ENCODE results near the gene LARGE1.

The LARGE1 gene

GRCh38 chr22:33787645-33788456 is 132.4 kb downstream of the LARGE1 start:
- Histone ChIP-seq H3K27ac (replicated peaks) (no peak overlapping the region), H3K4me3 (replicated peaks; ENCODE audit: insufficient read depth, low read length) (no peak overlapping the region), H3K27me3 (ENCODE audit: insufficient read depth, poor library complexity, severe bottlenecking) (no peaks in the 10 kb centered on the region)
- no peak for DNase-seq (ENCODE audit: low read depth in 1 of 2, low spot score in 1 of 2)
- TF ChIP-seq SPI1 (IDR thresholded peaks at IDR 0.05; ENCODE audit: borderline replicate concordance, low read depth) (no peak), GABPA (IDR thresholded peaks at IDR 0.05; ENCODE audit: low read depth) (no peak), REST (IDR thresholded peaks at IDR 0.05; ENCODE audit: insufficient replicate concordance, low read depth) (no peak), POLR2AphosphoS5 (IDR thresholded peaks at IDR 0.05; ENCODE audit: low read depth) (no peak)

GRCh38 chr22:33786149-33786548 is 134.1 kb downstream of the LARGE1 start:
- H3K4me3 ChIP-seq (replicated peaks; ENCODE audit: insufficient read depth, low read length): no peak overlapping the region
- TF ChIP-seq SPI1 (IDR thresholded peaks at IDR 0.05; ENCODE audit: borderline replicate concordance, low read depth) (no peak), CTCF (IDR thresholded peaks at IDR 0.05; ENCODE audit: insufficient read depth, low read length) (no peak), GABPA (IDR thresholded peaks at IDR 0.05; ENCODE audit: low read depth) (no peak), POLR2AphosphoS5 (IDR thresholded peaks at IDR 0.05; ENCODE audit: low read depth) (no peak), REST (IDR thresholded peaks at IDR 0.05; ENCODE audit: insufficient replicate concordance, low read depth) (no peak)
- DNase-seq (ENCODE audit: low read depth in 1 of 2, low spot score in 1 of 2): no peak
- H3K27ac ChIP-seq (replicated peaks): no peak overlapping the region
- no peaks in the 10 kb centered on the region for H3K27me3 ChIP-seq (ENCODE audit: insufficient read depth, poor library complexity, severe bottlenecking)

GRCh38 chr22:33785283-33785968 is 134.8 kb downstream of the LARGE1 start:
- Histone ChIP-seq H3K27me3 (ENCODE audit: insufficient read depth, poor library complexity, severe bottlenecking) (no peaks in the 10 kb centered on the region), H3K27ac (replicated peaks) (no peak overlapping the region), H3K4me3 (replicated peaks; ENCODE audit: insufficient read depth, low read length) (no peak overlapping the region)
- no peak for DNase-seq (ENCODE audit: low read depth in 1 of 2, low spot score in 1 of 2)
- TF ChIP-seq POLR2AphosphoS5 (IDR thresholded peaks at IDR 0.05; ENCODE audit: low read depth) (no peak), CTCF (IDR thresholded peaks at IDR 0.05; ENCODE audit: insufficient read depth, low read length) (no peak), SPI1 (IDR thresholded peaks at IDR 0.05; ENCODE audit: borderline replicate concordance, low read depth) (no peak), REST (IDR thresholded peaks at IDR 0.05; ENCODE audit: insufficient replicate concordance, low read depth) (no peak), GABPA (IDR thresholded peaks at IDR 0.05; ENCODE audit: low read depth) (no peak)
